Parathyroid adenoma (tissue), 2 donors: ENCODE results near the gene TNS3.
A peak's percentile ranks its signal among the peaks of the same experiment; 100 is the strongest.

Experiments used
- H2AFZ ChIP-seq: fragments of 300-600 bp; sonication (generic); one replicate; pipeline ENCODE4 v1.7.0; 2017; ENCODE audit warnings: antibody characterized with exemption, mild to moderate bottlenecking
- H3K27ac ChIP-seq: fragments of 300-600 bp; sonication (generic); one replicate; pipeline ENCODE4 v1.7.0; 2017
- H3K27me3 ChIP-seq: fragments of 300-600 bp; sonication (generic); one replicate; pipeline ENCODE4 v1.7.0; 2017; ENCODE audit warnings: low read length; ENCODE audit not compliant: control insufficient read depth, insufficient read depth
- H3K36me3 ChIP-seq: fragments of 300-600 bp; sonication (generic); one replicate; pipeline ENCODE4 v1.7.0; 2017; ENCODE audit warnings: low read length; ENCODE audit not compliant: control insufficient read depth, insufficient read depth
- H3K4me1 ChIP-seq: fragments of 300-600 bp; sonication (generic); one replicate; pipeline ENCODE4 v1.7.0; 2017; ENCODE audit warnings: control low read depth
- H3K4me2 ChIP-seq: fragments of 300-600 bp; sonication (generic); one replicate; pipeline ENCODE4 v1.7.0; 2017; ENCODE audit warnings: low read length
- H3K4me3 ChIP-seq: fragments of 300-600 bp; sonication (generic); one replicate; pipeline ENCODE4 v1.7.0; 2017; ENCODE audit warnings: low read depth, low read length
- H3K79me2 ChIP-seq: fragments of 300-600 bp; sonication (generic); one replicate; pipeline ENCODE4 v1.7.0; 2017; ENCODE audit warnings: control low read depth
- H3K9ac ChIP-seq: fragments of 300-600 bp; sonication (generic); one replicate; pipeline ENCODE4 v1.7.0; 2017; ENCODE audit warnings: mild to moderate bottlenecking
- H3K9me3 ChIP-seq: fragments of 300-600 bp; sonication (generic); one replicate; pipeline ENCODE4 v1.7.0; 2017; ENCODE audit warnings: low read length; ENCODE audit not compliant: control insufficient read depth
- CTCF ChIP-seq: fragments of 300-600 bp; sonication (generic); IDR thresholded peaks from one replicate; pipeline ENCODE4 v1.7.0; 2017; ENCODE audit warnings: antibody characterized with exemption, mild to moderate bottlenecking
- donor health status: primary hyperparathyroidism.

TNS3 gene

DNA sequence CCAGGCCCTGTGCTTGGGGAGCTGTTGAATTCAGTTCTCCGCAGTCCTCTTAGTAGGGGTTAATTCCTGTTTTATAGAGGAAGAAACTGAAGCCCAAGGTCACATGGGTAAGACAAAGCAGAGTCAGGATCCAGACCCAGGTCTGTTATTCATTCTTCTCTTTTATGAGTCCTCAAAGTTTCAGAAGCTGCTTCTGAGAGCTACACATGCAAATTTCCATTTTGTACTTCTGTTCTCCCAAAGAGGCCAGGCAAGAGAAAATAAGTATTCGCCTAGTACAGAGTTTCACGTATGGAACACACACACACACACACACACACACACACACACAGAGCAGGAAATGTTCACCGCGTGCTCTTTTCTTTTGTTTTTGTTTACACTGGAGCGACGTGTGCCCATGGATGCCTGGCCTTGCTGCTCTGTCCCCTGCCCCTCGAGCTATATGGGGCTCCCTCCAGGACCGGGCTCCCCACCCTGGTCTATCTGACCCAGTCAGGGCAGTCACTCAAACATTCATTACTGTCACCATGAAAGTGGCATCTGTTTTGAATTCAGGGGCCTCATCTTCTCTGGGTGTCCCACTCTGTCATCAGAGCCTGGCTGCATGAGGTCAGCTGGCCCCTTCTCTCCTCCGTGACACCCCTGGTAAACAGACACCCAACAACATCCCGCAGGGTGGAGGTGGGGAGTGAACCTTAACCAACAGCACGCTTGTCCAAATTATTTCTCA is 84.4 kb downstream of the TNS3 start:
- H3K9me3 ChIP-seq = no peaks in the 10 kb centered on the region
- no peak overlapping the region for H3K9ac ChIP-seq
- no peak overlapping the region for H3K4me3 ChIP-seq
- H3K27ac ChIP-seq = peak overlapping the region; percentile 17
- peaks cover 20% of the 10 kb centered on the region for H3K79me2 ChIP-seq
- H3K36me3 ChIP-seq = no peaks in the 10 kb centered on the region
- no peak overlapping the region for H3K4me2 ChIP-seq
- H2AFZ ChIP-seq = peak overlapping the region; percentile 48
- TF ChIP-seq CTCF = no peak
- no peaks in the 10 kb centered on the region for H3K27me3 ChIP-seq
- peaks cover 24% of the 10 kb centered on the region for H3K4me1 ChIP-seq

- no peak for TF ChIP-seq CTCF
- Histone ChIP-seq H3K4me3 (no peak overlapping the region), H3K9ac (no peak overlapping the region)
Observed at GRCh38 chr7:47496666-47497065, 85.2 kb downstream of the TNS3 start.

DNA sequence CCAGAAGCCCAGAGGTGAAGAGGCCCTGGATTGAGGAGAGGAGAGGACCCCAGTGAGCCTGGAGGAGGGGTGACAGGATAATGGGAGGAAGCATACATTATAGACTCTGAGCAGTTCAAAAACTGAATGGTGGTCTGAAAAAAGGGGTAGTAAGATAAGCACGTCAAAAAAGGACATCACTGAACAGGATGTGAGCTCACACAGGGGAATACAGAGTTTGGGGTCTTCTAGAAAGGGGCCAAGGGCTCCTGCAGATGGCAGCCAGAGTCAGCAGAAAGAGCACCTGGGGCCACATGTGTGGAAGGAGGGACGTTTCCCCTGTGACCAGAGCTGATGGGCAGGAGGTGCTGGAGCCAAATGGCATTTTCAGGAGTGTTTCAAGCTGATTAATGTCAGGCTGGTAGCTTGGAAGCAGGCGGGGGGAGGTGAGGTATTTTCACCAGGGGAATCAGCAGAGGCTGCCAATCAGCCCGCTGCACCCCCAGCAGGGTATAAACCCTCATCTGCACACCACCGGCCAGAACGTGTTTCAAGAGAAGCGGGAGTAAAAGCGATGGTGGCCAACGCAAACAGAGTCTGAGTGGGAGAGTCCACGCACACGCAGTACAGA is 85.8 kb downstream of the TNS3 start:
- H3K4me1 ChIP-seq = peaks cover 17% of the 10 kb centered on the region
- no peak overlapping the region for H3K9ac ChIP-seq
- H3K4me3 ChIP-seq = no peak overlapping the region

More at GRCh38 chr7:47496666-47497065, 85.2 kb downstream of the TNS3 start:
- H3K4me2 ChIP-seq = no peak overlapping the region
- H3K27me3 ChIP-seq = no peaks in the 10 kb centered on the region
- H3K9me3 ChIP-seq = no peaks in the 10 kb centered on the region
- peak overlapping the region; percentile 31 for H2AFZ ChIP-seq
- peaks cover 27% of the 10 kb centered on the region for H3K79me2 ChIP-seq
- peak overlapping the region; percentile 29 for H3K27ac ChIP-seq
- H3K36me3 ChIP-seq = no peaks in the 10 kb centered on the region
- peaks cover 17% of the 10 kb centered on the region for H3K4me1 ChIP-seq

GRCh38 chr7:47493976-47494911 is 87.7 kb downstream of the TNS3 start:
- H3K4me3 ChIP-seq = no peak overlapping the region
- H3K9me3 ChIP-seq = no peaks in the 10 kb centered on the region
- H3K27ac ChIP-seq = no peak overlapping the region
- peaks cover 17% of the 10 kb centered on the region for H3K4me1 ChIP-seq
- no peak overlapping the region for H2AFZ ChIP-seq
- no peak for TF ChIP-seq CTCF
- H3K27me3 ChIP-seq = no peaks in the 10 kb centered on the region
- no peak overlapping the region for H3K4me2 ChIP-seq
- peaks cover 32% of the 10 kb centered on the region for H3K79me2 ChIP-seq
- no peak overlapping the region for H3K9ac ChIP-seq
- no peaks in the 10 kb centered on the region for H3K36me3 ChIP-seq

More for the DNA sequence above, 85.8 kb downstream of the TNS3 start:
- Histone ChIP-seq H3K27me3 (no peaks in the 10 kb centered on the region), H3K9me3 (no peaks in the 10 kb centered on the region), H2AFZ (peak overlapping the region; percentile 31), H3K79me2 (peaks cover 32% of the 10 kb centered on the region), H3K27ac (peak overlapping the region; percentile 29), H3K4me2 (no peak overlapping the region), H3K36me3 (no peaks in the 10 kb centered on the region)
- no peak for TF ChIP-seq CTCF
